ENCODE results near the gene EXOC3L2.

DNA sequence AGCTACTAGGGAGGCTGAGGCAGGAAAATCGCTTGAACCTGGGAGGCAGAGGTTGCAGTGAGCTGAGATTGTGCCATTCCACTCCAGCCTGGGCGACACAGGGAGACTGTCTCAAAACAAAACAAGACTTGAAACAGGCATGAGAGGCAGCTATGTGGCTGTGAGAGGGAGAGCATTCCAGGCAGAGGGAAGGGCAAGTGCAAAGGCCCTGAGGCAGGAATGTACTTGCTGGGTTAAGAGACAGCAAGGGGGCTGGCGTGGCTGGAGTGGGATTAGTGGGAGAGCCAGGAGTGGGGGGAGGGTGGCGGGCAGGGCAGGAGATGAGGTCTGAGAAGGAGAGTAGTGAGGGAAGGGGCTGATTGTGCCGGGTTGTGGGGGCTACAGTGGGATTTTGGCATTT lies 21.3 kb downstream of the EXOC3L2 start:
- TF ChIP-seq POLR2A (IDR thresholded peaks at IDR 0.05; ENCODE audit: low read depth, low read length) (no peak), POLR2AphosphoS5 (IDR thresholded peaks at IDR 0.05; ENCODE audit: low read depth, low read length) (no peak), TAF1 (IDR thresholded peaks at IDR 0.05; ENCODE audit: borderline replicate concordance, low read depth, low read length) (no peak)
